KMS-11 (cell line): ENCODE results near the gene LGMN.

ENCODE experiments used
- H2AFZ ChIP-seq: fragments of 200-600 bp; sonication (generic); 2 replicates; pipeline ENCODE4 v1.6.1; 2016; ENCODE audit warnings: antibody characterized with exemption, mixed run types, low read depth
- H3K27ac ChIP-seq: fragments of 200-600 bp; sonication (generic); 2 replicates; pipeline ENCODE4 v1.6.1; 2016; ENCODE audit warnings: mild to moderate bottlenecking, mixed run types
- H3K27me3 ChIP-seq: fragments of 200-600 bp; sonication (generic); 2 replicates; pipeline ENCODE4 v1.6.1; 2017; ENCODE audit warnings: mild to moderate bottlenecking, low read depth, mixed run types, moderate library complexity; ENCODE audit not compliant: insufficient read depth
- H3K36me3 ChIP-seq: fragments of 200-600 bp; sonication (generic); 2 replicates; pipeline ENCODE4 v1.6.1; 2017; ENCODE audit warnings: mild to moderate bottlenecking, mixed run types; ENCODE audit not compliant: insufficient read depth
- H3K4me1 ChIP-seq: fragments of 200-600 bp; sonication (generic); 2 replicates; pipeline ENCODE4 v1.6.1; 2016; ENCODE audit warnings: mild to moderate bottlenecking, low read depth, mixed run types; ENCODE audit not compliant: poor library complexity, severe bottlenecking
- H3K4me2 ChIP-seq: fragments of 200-600 bp; sonication (generic); 2 replicates; pipeline ENCODE4 v1.7.0; 2016; ENCODE audit warnings: mild to moderate bottlenecking, mixed run types
- H3K4me3 ChIP-seq: fragments of 200-600 bp; sonication (generic); IDR thresholded peaks from 2 replicates; pipeline ENCODE4 v1.6.1; 2017; ENCODE audit warnings: low read depth, low read length, mixed read lengths; ENCODE audit not compliant: insufficient read depth
- H3K79me2 ChIP-seq: fragments of 200-600 bp; sonication (generic); 2 replicates; pipeline ENCODE4 v1.6.1; 2016; ENCODE audit warnings: low read depth, mixed run types; ENCODE audit not compliant: insufficient read depth
- H3K9ac ChIP-seq: fragments of 200-600 bp; sonication (generic); 2 replicates; pipeline ENCODE4 v1.6.1; 2016; ENCODE audit warnings: mild to moderate bottlenecking, mixed run types
- H4K20me1 ChIP-seq: fragments of 200-600 bp; sonication (generic); 2 replicates; pipeline ENCODE4 v1.6.1; 2016; ENCODE audit warnings: mild to moderate bottlenecking, mixed run types; ENCODE audit not compliant: insufficient read depth
- CTCF ChIP-seq: fragments of 200-600 bp; sonication (generic); conservative IDR thresholded peaks from 2 replicates; pipeline ENCODE4 v1.6.1; 2017; ENCODE audit warnings: low read depth, mild to moderate bottlenecking, antibody characterized with exemption, low read length, moderate library complexity, mixed read lengths

The LGMN gene

GRCh38 chr14:92760524-92760805 lies 12.0 kb upstream of the LGMN start:
- no peak for TF ChIP-seq CTCF
- peaks cover 68% of the 10 kb centered on the region for H3K4me1 ChIP-seq
- H3K9ac ChIP-seq: no peak overlapping the region
- no peaks in the 10 kb centered on the region for H3K36me3 ChIP-seq
- no peaks in the 10 kb centered on the region for H3K27me3 ChIP-seq
- H3K79me2 ChIP-seq: no peaks in the 10 kb centered on the region
- H3K27ac ChIP-seq: peak overlapping the region; percentile 86; the same call in 1 of the 2 replicates
- no peaks in the 10 kb centered on the region for H4K20me1 ChIP-seq
- no peak overlapping the region for H3K4me3 ChIP-seq
- H3K4me2 ChIP-seq: peak overlapping the region; percentile 80
- H2AFZ ChIP-seq: no peak overlapping the region

GRCh38 chr14:92759679-92760523 lies 11.5 kb upstream of the LGMN start:
- H3K4me1 ChIP-seq: peaks cover 68% of the 10 kb centered on the region
- no peaks in the 10 kb centered on the region for H3K36me3 ChIP-seq
- no peaks in the 10 kb centered on the region for H3K79me2 ChIP-seq
- TF ChIP-seq CTCF: no peak
- H3K4me2 ChIP-seq: peak overlapping the region; percentile 80
- no peak overlapping the region for H3K4me3 ChIP-seq
- peak overlapping the region; percentile 43; the same call in 1 of the 2 replicates for H3K9ac ChIP-seq
- peak overlapping the region; percentile 40; the same call in 1 of the 2 replicates for H2AFZ ChIP-seq
- peak overlapping the region; percentile 86 for H3K27ac ChIP-seq
- H3K27me3 ChIP-seq: no peaks in the 10 kb centered on the region
- H4K20me1 ChIP-seq: no peaks in the 10 kb centered on the region

- Histone ChIP-seq H3K27ac (peak overlapping the region; percentile 86), H3K4me2 (peak overlapping the region; percentile 80; the same call in 1 of the 2 replicates), H3K36me3 (no peaks in the 10 kb centered on the region), H3K4me3 (no peak overlapping the region), H3K79me2 (no peaks in the 10 kb centered on the region), H3K27me3 (no peaks in the 10 kb centered on the region), H3K4me1 (peaks cover 68% of the 10 kb centered on the region), H3K9ac (peak overlapping the region; percentile 43; the same call in 1 of the 2 replicates), H2AFZ (peak overlapping the region; percentile 40; the same call in 1 of the 2 replicates), H4K20me1 (no peaks in the 10 kb centered on the region)
- no peak for TF ChIP-seq CTCF
Measured at GRCh38 chr14:92759300-92759678, 10.9 kb upstream of the LGMN start.

- Histone ChIP-seq H2AFZ (no peak overlapping the region), H3K27me3 (no peaks in the 10 kb centered on the region), H3K27ac (no peak overlapping the region), H3K4me1 (peaks cover 57% of the 10 kb centered on the region), H3K9ac (no peak overlapping the region), H4K20me1 (no peaks in the 10 kb centered on the region), H3K4me2 (no peak overlapping the region), H3K4me3 (no peak overlapping the region), H3K79me2 (no peaks in the 10 kb centered on the region), H3K36me3 (no peaks in the 10 kb centered on the region)
- TF ChIP-seq CTCF: no peak
Measured at GRCh38 chr14:92756446-92756845, 8.0 kb upstream of the LGMN start.
